Stimulated activated effector memory CD8-positive, alpha-beta T cell treated with anti-CD3 and anti-CD28 coated beads, Interleukin-12 subunit alpha, Interleukin-12 subunit beta, amount 100 ng/mL, for 72 hours (primary cell): ENCODE data around the gene ATG2B.

Experiments used
- ATAC-seq: fragments of 150-1000 bp; cut with Tn5 transposase; 2 replicates; pipeline ENCODE4 v1.10.0; 2021
- DNase-seq, 2 donors: peaks; one replicate each; pipeline ENCODE4 v3.0.0; 2021 to 2022; ENCODE audit warnings: low spot score in 2 of 2
- H3K27ac Mint-ChIP-seq: one replicate; pipeline ENCODE4 v1.8.0; 2022; ENCODE audit warnings: mild to moderate bottlenecking, mixed read lengths
- H3K36me3 Mint-ChIP-seq: one replicate; pipeline ENCODE4 v1.8.0; 2022; ENCODE audit warnings: mild to moderate bottlenecking, mixed read lengths
- H3K4me1 Mint-ChIP-seq: one replicate; pipeline ENCODE4 v1.8.0; 2022; ENCODE audit warnings: mixed read lengths
- H3K4me3 Mint-ChIP-seq: one replicate; pipeline ENCODE4 v1.8.0; 2022; ENCODE audit warnings: mild to moderate bottlenecking, mixed read lengths
- H3K9me3 Mint-ChIP-seq: one replicate; pipeline ENCODE4 v1.8.0; 2022; ENCODE audit warnings: mixed read lengths

The ATG2B gene

GRCh38 chr14:96263347-96264199 is 99.6 kb downstream of the ATG2B start:
- Mint-ChIP-seq H3K9me3 (no peaks in the 10 kb centered on the region), H3K36me3 (no peaks in the 10 kb centered on the region), H3K27ac (no peak overlapping the region), H3K4me3 (no peak overlapping the region), H3K4me1 (no peaks in the 10 kb centered on the region)
- ATAC-seq, result no peak
- DNase-seq, result no peak

GRCh38 chr14:96261772-96262655 is 101.1 kb downstream of the ATG2B start:
- H3K4me1 Mint-ChIP-seq, result no peaks in the 10 kb centered on the region
- ATAC-seq, result no peak
- no peak for DNase-seq
- H3K9me3 Mint-ChIP-seq, result no peaks in the 10 kb centered on the region
- H3K27ac Mint-ChIP-seq, result no peak overlapping the region
- no peaks in the 10 kb centered on the region for H3K36me3 Mint-ChIP-seq
- H3K4me3 Mint-ChIP-seq, result no peak overlapping the region

- Mint-ChIP-seq H3K9me3 (no peaks in the 10 kb centered on the region), H3K4me3 (no peak overlapping the region), H3K36me3 (no peaks in the 10 kb centered on the region), H3K4me1 (no peaks in the 10 kb centered on the region), H3K27ac (no peak overlapping the region)
- no peak for ATAC-seq
- no peak for DNase-seq
Measured at GRCh38 chr14:96261053-96261452, 102.1 kb downstream of the ATG2B start.

- DNase-seq, result no peak
- H3K4me3 Mint-ChIP-seq, result no peak overlapping the region
Measured at GRCh38 chr14:96260341-96260821, 102.8 kb downstream of the ATG2B start.

GRCh38 chr14:96257900-96258299 is 105.2 kb downstream of the ATG2B start:
- H3K9me3 Mint-ChIP-seq, result no peaks in the 10 kb centered on the region
- no peak overlapping the region for H3K4me3 Mint-ChIP-seq
- no peaks in the 10 kb centered on the region for H3K36me3 Mint-ChIP-seq
- H3K4me1 Mint-ChIP-seq, result no peaks in the 10 kb centered on the region
- DNase-seq (no peak), ATAC-seq (no peak)
- no peak overlapping the region for H3K27ac Mint-ChIP-seq

More at GRCh38 chr14:96260341-96260821, 102.8 kb downstream of the ATG2B start:
- ATAC-seq, result no peak
- Mint-ChIP-seq H3K4me1 (no peaks in the 10 kb centered on the region), H3K36me3 (no peaks in the 10 kb centered on the region), H3K27ac (no peak overlapping the region), H3K9me3 (no peaks in the 10 kb centered on the region)

GRCh38 chr14:96257056-96257455 is 106.1 kb downstream of the ATG2B start:
- no peak overlapping the region for H3K27ac Mint-ChIP-seq
- no peak overlapping the region for H3K4me3 Mint-ChIP-seq
- ATAC-seq (no peak), DNase-seq (no peak)
- H3K9me3 Mint-ChIP-seq, result no peaks in the 10 kb centered on the region
- H3K4me1 Mint-ChIP-seq, result no peaks in the 10 kb centered on the region
- no peaks in the 10 kb centered on the region for H3K36me3 Mint-ChIP-seq

- no peak overlapping the region for H3K4me3 Mint-ChIP-seq
- H3K27ac Mint-ChIP-seq, result no peak overlapping the region
- ATAC-seq (no peak), DNase-seq (no peak)
- H3K36me3 Mint-ChIP-seq, result no peaks in the 10 kb centered on the region
- no peaks in the 10 kb centered on the region for H3K9me3 Mint-ChIP-seq
- no peaks in the 10 kb centered on the region for H3K4me1 Mint-ChIP-seq
Measured at GRCh38 chr14:96256407-96256806, 106.7 kb downstream of the ATG2B start.

- ATAC-seq (no peak), DNase-seq (no peak)
- no peak within 1 kb of the TSS for H3K27ac Mint-ChIP-seq
- H3K36me3 Mint-ChIP-seq, result no peaks in the 10 kb centered on the region
- H3K9me3 Mint-ChIP-seq, result no peaks in the 10 kb centered on the region
- H3K4me3 Mint-ChIP-seq, result no peak within 1 kb of the TSS
- H3K4me1 Mint-ChIP-seq, result no peaks in the 10 kb centered on the region
Measured at GRCh38 chr14:96255501-96256366, 107.4 kb downstream of the ATG2B start, which contains the start of gene BDKRB1. BDKRB1 (plus strand) TSS chr14:96256210; CDS start chr14:96263683, 7,473 bp downstream.

- no peak overlapping the region for H3K4me3 Mint-ChIP-seq
- DNase-seq (no peak), ATAC-seq (no peak)
Measured at GRCh38 chr14:96254687-96255086, 108.5 kb downstream of the ATG2B start.

GRCh38 chr14:96252999-96253539 is 110.1 kb downstream of the ATG2B start:
- Mint-ChIP-seq H3K27ac (no peak overlapping the region), H3K4me1 (no peaks in the 10 kb centered on the region), H3K9me3 (no peaks in the 10 kb centered on the region), H3K36me3 (no peaks in the 10 kb centered on the region), H3K4me3 (no peak overlapping the region)
- ATAC-seq (no peak), DNase-seq (no peak)

More at GRCh38 chr14:96254687-96255086, 108.5 kb downstream of the ATG2B start:
- no peaks in the 10 kb centered on the region for H3K36me3 Mint-ChIP-seq
- H3K4me1 Mint-ChIP-seq, result no peaks in the 10 kb centered on the region
- no peak overlapping the region for H3K27ac Mint-ChIP-seq
- no peaks in the 10 kb centered on the region for H3K9me3 Mint-ChIP-seq

GRCh38 chr14:96252323-96252998 is 110.7 kb downstream of the ATG2B start:
- H3K27ac Mint-ChIP-seq, result no peak overlapping the region
- H3K36me3 Mint-ChIP-seq, result no peaks in the 10 kb centered on the region
- H3K9me3 Mint-ChIP-seq, result no peaks in the 10 kb centered on the region
- ATAC-seq (peak; percentile 33), DNase-seq (no peak)
- no peaks in the 10 kb centered on the region for H3K4me1 Mint-ChIP-seq
- no peak overlapping the region for H3K4me3 Mint-ChIP-seq

- no peaks in the 10 kb centered on the region for H3K9me3 Mint-ChIP-seq
- H3K27ac Mint-ChIP-seq, result no peak overlapping the region
- no peak for ATAC-seq
- no peak overlapping the region for H3K4me3 Mint-ChIP-seq
- DNase-seq, result no peak
- H3K4me1 Mint-ChIP-seq, result no peaks in the 10 kb centered on the region
- no peaks in the 10 kb centered on the region for H3K36me3 Mint-ChIP-seq
Measured at GRCh38 chr14:96251656-96252155, 111.4 kb downstream of the ATG2B start.

GRCh38 chr14:96250485-96250884 is 112.7 kb downstream of the ATG2B start:
- Mint-ChIP-seq H3K4me1 (no peaks in the 10 kb centered on the region), H3K27ac (no peak overlapping the region), H3K36me3 (no peaks in the 10 kb centered on the region), H3K9me3 (no peaks in the 10 kb centered on the region), H3K4me3 (no peak overlapping the region)
- no peak for ATAC-seq
- no peak for DNase-seq

GRCh38 chr14:96249029-96249428 is 114.1 kb downstream of the ATG2B start:
- ATAC-seq, result no peak
- Mint-ChIP-seq H3K36me3 (no peaks in the 10 kb centered on the region), H3K27ac (no peak overlapping the region), H3K4me3 (no peak overlapping the region), H3K4me1 (no peaks in the 10 kb centered on the region), H3K9me3 (no peaks in the 10 kb centered on the region)
- DNase-seq, result no peak
